Anterior cingulate cortex (tissue), 58 donors: ENCODE measurements around the gene CXXC5.
"Not testable (repeated sequence)": the region's sequence is repeated elsewhere in the genome, so short reads cannot be mapped to it uniquely, and the experiment has no call there.

Experiments
- DNase-seq, 58 donors: peaks; one replicate each; lab custom pipeline; 2025; lab: John Stamatoyannopoulos, UW

CXXC5 gene

GRCh38 chr5:139648205-139649081, at the start of gene CXXC5:
TSS of gene CXXC5 (plus strand) at chr5:139648349. CDS start at chr5:139680524, 32,175 bp downstream.
- DNase-seq, result peak in 55 of 58 donors; percentile 7 to 92 (median 82)

- not testable (repeated sequence) for DNase-seq
Measured at GRCh38 chr5:139598601-139598965, 49.6 kb upstream of the CXXC5 start.

DNA sequence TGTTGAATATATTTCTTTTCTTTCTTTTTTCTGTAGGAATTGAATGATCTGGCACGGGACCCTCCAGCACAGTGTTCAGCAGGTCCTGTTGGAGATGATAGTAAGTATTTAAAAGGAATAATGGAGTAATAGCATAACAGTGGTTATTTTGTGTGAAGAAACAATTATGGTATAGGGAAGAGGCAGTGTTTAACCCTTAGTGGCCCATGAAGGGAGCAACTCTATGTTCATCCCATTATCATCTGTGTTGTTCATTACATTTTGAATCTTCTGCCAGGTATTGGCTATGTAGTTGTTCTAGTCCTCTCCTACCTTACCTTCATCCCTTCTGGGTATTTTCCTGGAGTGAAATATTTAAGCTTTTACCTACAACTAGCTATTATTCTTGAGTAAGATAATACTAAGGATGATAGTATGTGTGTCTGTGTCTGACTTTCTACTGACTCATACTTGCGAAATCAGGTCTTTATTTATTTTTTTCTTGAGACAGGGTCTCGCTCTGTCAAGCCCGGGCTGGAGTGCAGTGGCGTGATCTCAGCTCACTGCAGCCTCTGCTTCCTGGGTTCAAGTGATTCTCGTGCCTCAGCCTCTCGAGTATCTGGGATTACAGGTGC, 47.7 kb upstream of the CXXC5 start:
- no peak for DNase-seq

- no peak for DNase-seq
Measured at GRCh38 chr5:139601429-139601828, 46.7 kb upstream of the CXXC5 start.

- DNase-seq, result not testable (repeated sequence)
Measured at GRCh38 chr5:139601948-139602347, 46.2 kb upstream of the CXXC5 start.

GRCh38 chr5:139605887-139606286, 42.3 kb upstream of the CXXC5 start:
- DNase-seq, result no peak

GRCh38 chr5:139611703-139612584, 36.2 kb upstream of the CXXC5 start:
- DNase-seq, result no peak

DNA sequence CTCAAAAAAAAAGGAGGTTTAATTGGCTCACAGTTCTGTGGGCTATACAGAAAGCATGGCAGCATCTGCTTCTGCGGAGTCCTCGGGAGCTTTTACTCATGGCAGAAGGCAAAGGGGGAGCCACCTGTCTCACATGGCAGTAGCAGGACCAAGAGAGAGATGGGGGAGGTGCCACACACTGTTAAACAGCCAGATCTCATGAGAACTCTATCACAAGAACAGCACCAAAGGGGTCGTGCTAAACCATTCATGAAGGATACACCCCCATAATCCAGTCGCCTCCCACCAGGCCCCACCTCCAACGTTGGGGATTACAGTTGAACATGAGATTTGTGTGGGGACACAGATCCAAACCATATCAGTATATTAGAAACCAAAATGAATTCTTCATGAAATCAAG, 28.3 kb upstream of the CXXC5 start:
- no peak for DNase-seq

- DNase-seq, result not testable (repeated sequence)
Measured at GRCh38 chr5:139625398-139625797, 22.8 kb upstream of the CXXC5 start.

- DNase-seq, result no peak
Measured at GRCh38 chr5:139630855-139631254, 17.3 kb upstream of the CXXC5 start.

GRCh38 chr5:139631520-139632165, 16.5 kb upstream of the CXXC5 start:
- no peak for DNase-seq

DNA sequence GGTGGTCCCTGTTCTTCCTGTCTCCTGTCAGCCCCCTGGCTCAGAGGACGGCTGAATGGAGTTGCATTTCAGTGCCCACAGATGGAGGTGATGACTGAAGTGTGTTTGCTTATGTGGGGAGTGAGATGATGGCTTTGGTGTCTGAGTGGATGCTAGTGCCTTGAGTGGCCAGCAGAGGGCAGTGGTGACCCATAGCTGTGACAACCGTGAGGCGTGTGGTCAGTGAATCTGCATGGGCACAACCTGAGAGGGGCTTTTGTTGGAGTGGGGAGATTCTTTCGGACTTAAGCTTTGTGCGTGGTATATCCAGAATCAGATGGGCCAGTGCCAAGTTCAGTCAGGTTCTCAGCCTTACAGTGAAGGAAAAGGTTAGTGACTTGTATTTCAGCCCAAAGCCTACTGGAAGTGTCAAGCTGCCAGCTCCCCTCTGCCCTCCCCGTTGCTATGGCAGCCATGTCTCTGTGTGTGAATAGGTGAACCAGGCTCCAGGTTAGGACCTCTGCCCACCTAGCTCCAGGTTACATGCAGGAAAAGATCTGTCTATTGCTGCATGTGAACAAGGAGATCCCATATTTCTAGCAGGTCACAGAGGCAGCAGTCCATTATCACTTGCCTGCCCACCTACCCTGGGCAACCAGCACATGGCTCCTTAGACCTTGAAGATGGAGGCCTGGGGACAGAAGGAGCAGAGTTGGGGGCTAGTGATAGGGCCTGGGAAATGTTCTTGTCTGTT, 14.7 kb upstream of the CXXC5 start:
- peak in 45 of 58 donors; percentile 25 to 80 (median 59) for DNase-seq

- DNase-seq, result no peak
Measured at GRCh38 chr5:139634028-139634325, 14.2 kb upstream of the CXXC5 start.

GRCh38 chr5:139634541-139634940, 13.6 kb upstream of the CXXC5 start:
- DNase-seq, result no peak

GRCh38 chr5:139635191-139635590, 13.0 kb upstream of the CXXC5 start:
- DNase-seq, result no peak

- DNase-seq, result peak in 26 of 58 donors; percentile 23 to 69 (median 46)
Measured at GRCh38 chr5:139635606-139636206, 12.4 kb upstream of the CXXC5 start.

DNA sequence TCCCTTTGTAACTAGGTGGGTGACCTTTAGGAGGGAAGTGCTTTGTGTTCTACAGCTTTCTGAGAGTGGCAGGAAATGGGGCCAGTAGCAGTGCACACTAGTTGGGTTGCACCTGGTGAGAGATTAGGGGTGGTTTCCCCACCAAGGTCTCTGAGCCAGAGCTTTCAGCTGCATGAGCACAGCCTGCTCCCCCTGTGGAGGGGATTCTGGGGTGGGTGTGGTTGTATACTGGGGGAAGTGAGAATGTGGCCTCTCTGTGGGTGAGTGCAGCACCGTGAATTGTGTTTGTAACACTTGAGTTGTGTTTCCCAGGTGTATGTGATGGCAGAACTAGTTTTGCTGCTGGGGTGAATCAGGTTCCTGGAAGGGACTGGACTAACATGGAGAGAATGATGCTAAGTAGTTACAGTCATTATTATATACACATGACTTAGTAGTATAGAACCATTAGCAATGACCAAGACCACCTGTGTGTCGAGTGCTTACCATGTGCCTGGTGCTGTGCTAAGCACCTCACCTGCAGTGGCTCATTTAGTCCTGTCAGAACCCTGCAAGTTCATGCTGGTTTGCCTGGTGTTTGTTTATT, 11.8 kb upstream of the CXXC5 start:
- DNase-seq, result no peak

DNA sequence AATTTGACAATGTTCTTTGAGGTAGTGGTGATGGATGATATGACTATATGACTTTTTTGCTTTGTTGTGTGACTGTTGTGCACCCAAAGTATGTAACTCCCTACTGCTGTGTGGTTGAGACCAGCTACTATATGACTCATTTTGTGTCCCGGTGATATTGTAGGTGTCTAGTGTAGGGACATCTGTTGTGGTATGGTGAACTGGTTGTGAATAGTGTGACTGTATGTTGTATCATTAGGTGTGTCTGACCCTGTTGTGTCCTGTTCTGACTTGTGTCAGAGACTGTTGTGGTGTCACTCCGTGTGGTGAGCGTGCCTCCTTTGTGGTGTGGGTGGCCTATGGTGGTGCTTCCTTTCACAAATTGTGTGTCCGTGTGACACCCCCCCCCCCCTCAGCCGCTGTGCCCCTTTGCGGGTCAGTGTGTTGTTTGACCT, 11.2 kb upstream of the CXXC5 start:
- no peak for DNase-seq
